CD4-positive, CD25-positive, alpha-beta regulatory T cell (primary cell): ENCODE measurements around the gene HCN2. TPM values are rescaled to one million over a fixed set of nuclear protein-coding genes. Genes with fewer than 3 reads are reported as not detected.

Source experiments
- ATAC-seq, 2 donors: fragments of 150-1000 bp; cut with Tn5 transposase; one replicate each; pipeline ENCODE4 v1.10.0; 2021; ENCODE audit warnings: low read depth in 2 of 2, moderate number of reproducible peaks in 2 of 2, moderate library complexity in 1 of 2
- DNase-seq, 3 donors: peaks; one replicate each; pipeline versions ENCODE4 v3.0.0 to v3.0.0-alpha.2; 2012 to 2022; ENCODE audit warnings: mixed read lengths in 1 of 3
- H3K27ac ChIP-seq: one replicate; pipeline ENCODE4 v1.7.0; 2013; ENCODE audit warnings: mild to moderate bottlenecking, low read length; ENCODE audit not compliant: insufficient read depth, poor library complexity, severe bottlenecking
- H3K27me3 ChIP-seq: one replicate; pipeline ENCODE4 v1.7.0; 2013; ENCODE audit warnings: low read length; ENCODE audit not compliant: control insufficient read depth, insufficient read depth
- H3K36me3 ChIP-seq: one replicate; pipeline ENCODE4 v1.7.0; 2013; ENCODE audit warnings: mild to moderate bottlenecking, low read length, moderate library complexity; ENCODE audit not compliant: control insufficient read depth, insufficient read depth
- H3K4me1 ChIP-seq: 2 replicates; pipeline ENCODE4 v1.7.0; 2013; ENCODE audit warnings: mild to moderate bottlenecking, low read length; ENCODE audit not compliant: insufficient read depth, control insufficient read depth, poor library complexity, severe bottlenecking
- H3K4me3 ChIP-seq: one replicate; pipeline ENCODE4 v1.7.0; 2013; ENCODE audit warnings: low read depth, mild to moderate bottlenecking, low read length, moderate library complexity
- H3K9me3 ChIP-seq, 2 experiments: 1 replicate in 1 of 2; 2 replicates in 1 of 2; pipeline ENCODE4 v1.7.0; 2013; ENCODE audit warnings: low read length in 2 of 2, mild to moderate bottlenecking in 1 of 2, moderate library complexity in 1 of 2; ENCODE audit not compliant: control insufficient read depth in 2 of 2
- H3K27ac Mint-ChIP-seq, 3 donors: one replicate each; pipeline ENCODE4 v1.8.0; 2020 to 2022; ENCODE audit warnings: mild to moderate bottlenecking in 3 of 3, mixed read lengths in 3 of 3, moderate library complexity in 2 of 3
- H3K27me3 Mint-ChIP-seq: one replicate; pipeline ENCODE4 v1.8.0; 2022; ENCODE audit warnings: mild to moderate bottlenecking, mixed read lengths
- H3K36me3 Mint-ChIP-seq: one replicate; pipeline ENCODE4 v1.8.0; 2020; ENCODE audit warnings: mixed read lengths
- H3K4me1 Mint-ChIP-seq, 4 donors: one replicate each; pipeline ENCODE4 v1.8.0; 2020 to 2022; ENCODE audit warnings: mixed read lengths in 4 of 4, mild to moderate bottlenecking in 1 of 4
- H3K4me3 Mint-ChIP-seq, 4 donors: one replicate each; pipeline ENCODE4 v1.8.0; 2020 to 2022; ENCODE audit warnings: mild to moderate bottlenecking in 4 of 4, mixed read lengths in 4 of 4, moderate library complexity in 3 of 4
- H3K9me3 Mint-ChIP-seq, 7 donors: one replicate each; pipeline ENCODE4 v1.8.0; 2020 to 2022; ENCODE audit warnings: mixed read lengths in 7 of 7, mild to moderate bottlenecking in 3 of 7, moderate library complexity in 2 of 7
- polyA plus RNA-seq, 4 donors: library from polyadenylated mRNA; unstranded; fragments of 300-500 nt; fragmentation: Illumina TruSeq; gene quantifications; one replicate each; pipeline ENCODE4 v1.2.3, GENCODE V29; 2021
- total RNA-seq: library from RNA; stranded (reverse); gene quantifications from one replicate; pipeline ENCODE4 v1.2.3, GENCODE V29; 2022

HCN2 gene
- total and polyA plus RNA-seq, 5 donors from 2014 or later = 1.2 TPM; not detected in 4

- Histone ChIP-seq H3K36me3 (no peaks in the 10 kb centered on the region), H3K27ac (peak overlapping the region; percentile 69), H3K4me3 (no peak overlapping the region), H3K9me3 (no peaks in the 10 kb centered on the region), H3K27me3 (no peaks in the 10 kb centered on the region), H3K4me1 (peaks cover 35% of the 10 kb centered on the region)
- Mint-ChIP-seq H3K36me3 (peaks cover 3% of the 10 kb centered on the region), H3K27ac (peak overlapping the region in 1 of 3 donors; percentile 94), H3K4me3 (peak overlapping the region; percentile 84 to 98 (median 94)), H3K9me3 (peaks cover 0 to 2% (median 0%) of the 10 kb centered on the region in 7 donors), H3K27me3 (peaks cover 14% of the 10 kb centered on the region), H3K4me1 (peaks cover 0 to 22% (median 11%) of the 10 kb centered on the region in 4 donors)
- DNase-seq (peak in 2 of 3 donors; percentile 7 to 39), ATAC-seq (no peak)
These were observed 21.8 kb downstream of the HCN2 start for GRCh38 chr19:611481-611868.

- Mint-ChIP-seq H3K4me3 (peak overlapping the region in 1 of 4 donors; percentile 48), H3K27ac (no peak overlapping the region), H3K36me3 (peaks cover 3% of the 10 kb centered on the region), H3K9me3 (peaks cover 0 to 2% (median 0%) of the 10 kb centered on the region in 7 donors), H3K4me1 (peaks cover 0 to 22% (median 11%) of the 10 kb centered on the region in 4 donors), H3K27me3 (peaks cover 14% of the 10 kb centered on the region)
- ATAC-seq (no peak), DNase-seq (no peak)
- peaks cover under 1% of the 10 kb centered on the region for H3K36me3 ChIP-seq
- no peak overlapping the region for H3K27ac ChIP-seq
- H3K4me1 ChIP-seq = peaks cover 35% of the 10 kb centered on the region
- H3K4me3 ChIP-seq = no peak overlapping the region
- H3K27me3 ChIP-seq = no peaks in the 10 kb centered on the region
- no peaks in the 10 kb centered on the region for H3K9me3 ChIP-seq
These were observed 23.3 kb downstream of the HCN2 start for GRCh38 chr19:612941-613340.

- Mint-ChIP-seq H3K36me3 (peaks cover 7% of the 10 kb centered on the region), H3K4me3 (no peak overlapping the region), H3K27ac (no peak overlapping the region), H3K9me3 (peaks cover 0 to 2% (median 0%) of the 10 kb centered on the region in 7 donors), H3K4me1 (peaks cover 0 to 22% (median 11%) of the 10 kb centered on the region in 4 donors), H3K27me3 (peaks cover 14% of the 10 kb centered on the region)
- H3K4me3 ChIP-seq = no peak overlapping the region
- no peak overlapping the region for H3K27ac ChIP-seq
- peaks cover 29% of the 10 kb centered on the region for H3K4me1 ChIP-seq
- H3K36me3 ChIP-seq = peaks cover 4% of the 10 kb centered on the region
- H3K9me3 ChIP-seq = no peaks in the 10 kb centered on the region
- H3K27me3 ChIP-seq = no peaks in the 10 kb centered on the region
- ATAC-seq = no peak
- DNase-seq = no peak
These were observed 24.3 kb downstream of the HCN2 start for GRCh38 chr19:613732-614567.

GRCh38 chr19:615619-616018 is 25.9 kb downstream of the HCN2 start:
- Mint-ChIP-seq H3K4me1 (peaks cover 0 to 19% (median 11%) of the 10 kb centered on the region in 4 donors), H3K4me3 (peak overlapping the region; percentile 61 to 78 (median 66)), H3K36me3 (peaks cover 8% of the 10 kb centered on the region), H3K27ac (no peak overlapping the region), H3K27me3 (peaks cover 14% of the 10 kb centered on the region), H3K9me3 (peaks cover 0 to 2% (median 0%) of the 10 kb centered on the region in 7 donors)
- peaks cover 16% of the 10 kb centered on the region for H3K4me1 ChIP-seq
- ATAC-seq = no peak
- DNase-seq = no peak
- no peak overlapping the region for H3K27ac ChIP-seq
- no peaks in the 10 kb centered on the region for H3K27me3 ChIP-seq
- H3K4me3 ChIP-seq = no peak overlapping the region
- peaks cover 8% of the 10 kb centered on the region for H3K36me3 ChIP-seq
- no peaks in the 10 kb centered on the region for H3K9me3 ChIP-seq

GRCh38 chr19:616062-616700 is 26.5 kb downstream of the HCN2 start:
- no peak overlapping the region for H3K27ac Mint-ChIP-seq
- H3K9me3 ChIP-seq = no peaks in the 10 kb centered on the region
- no peak overlapping the region for H3K4me3 Mint-ChIP-seq
- DNase-seq = no peak
- peaks cover 0 to 14% (median 7%) of the 10 kb centered on the region in 4 donors for H3K4me1 Mint-ChIP-seq
- H3K36me3 ChIP-seq = peaks cover 8% of the 10 kb centered on the region
- no peak overlapping the region for H3K27ac ChIP-seq
- no peaks in the 10 kb centered on the region for H3K27me3 ChIP-seq
- no peak overlapping the region for H3K4me3 ChIP-seq
- H3K4me1 ChIP-seq = peaks cover 10% of the 10 kb centered on the region
- peaks cover 0 to 2% (median 0%) of the 10 kb centered on the region in 7 donors for H3K9me3 Mint-ChIP-seq
- H3K27me3 Mint-ChIP-seq = peaks cover 14% of the 10 kb centered on the region
- ATAC-seq = no peak
- peaks cover 8% of the 10 kb centered on the region for H3K36me3 Mint-ChIP-seq

GRCh38 chr19:616747-617526 is 27.3 kb downstream of the HCN2 start:
- H3K27ac Mint-ChIP-seq = no peak overlapping the region
- no peak overlapping the region for H3K27ac ChIP-seq

GRCh38 chr19:617551-618246 is 28.0 kb downstream of the HCN2 start:
- ATAC-seq = no peak
- Histone ChIP-seq H3K4me1 (peaks cover 2% of the 10 kb centered on the region), H3K36me3 (peaks cover 8% of the 10 kb centered on the region), H3K27me3 (no peaks in the 10 kb centered on the region), H3K9me3 (no peaks in the 10 kb centered on the region), H3K27ac (no peak overlapping the region), H3K4me3 (no peak overlapping the region)
- Mint-ChIP-seq H3K9me3 (peaks cover 0 to 2% (median 0%) of the 10 kb centered on the region in 7 donors), H3K4me1 (peaks cover 0 to 8% (median 3%) of the 10 kb centered on the region in 4 donors), H3K36me3 (peaks cover 8% of the 10 kb centered on the region), H3K27me3 (peaks cover 8% of the 10 kb centered on the region), H3K4me3 (no peak overlapping the region), H3K27ac (no peak overlapping the region)
- no peak for DNase-seq

More at GRCh38 chr19:616747-617526, 27.3 kb downstream of the HCN2 start:
- peaks cover 8% of the 10 kb centered on the region for H3K27me3 Mint-ChIP-seq
- ATAC-seq (no peak), DNase-seq (no peak)
- Histone ChIP-seq H3K27me3 (no peaks in the 10 kb centered on the region), H3K36me3 (peaks cover 8% of the 10 kb centered on the region), H3K4me1 (peaks cover 3% of the 10 kb centered on the region), H3K4me3 (no peak overlapping the region), H3K9me3 (no peaks in the 10 kb centered on the region)
- peaks cover 0 to 8% (median 3%) of the 10 kb centered on the region in 4 donors for H3K4me1 Mint-ChIP-seq
- H3K9me3 Mint-ChIP-seq = peaks cover 0 to 2% (median 0%) of the 10 kb centered on the region in 7 donors
- H3K4me3 Mint-ChIP-seq = no peak overlapping the region
- peaks cover 8% of the 10 kb centered on the region for H3K36me3 Mint-ChIP-seq
